ENCODE results near the gene REEP3.

DNA sequence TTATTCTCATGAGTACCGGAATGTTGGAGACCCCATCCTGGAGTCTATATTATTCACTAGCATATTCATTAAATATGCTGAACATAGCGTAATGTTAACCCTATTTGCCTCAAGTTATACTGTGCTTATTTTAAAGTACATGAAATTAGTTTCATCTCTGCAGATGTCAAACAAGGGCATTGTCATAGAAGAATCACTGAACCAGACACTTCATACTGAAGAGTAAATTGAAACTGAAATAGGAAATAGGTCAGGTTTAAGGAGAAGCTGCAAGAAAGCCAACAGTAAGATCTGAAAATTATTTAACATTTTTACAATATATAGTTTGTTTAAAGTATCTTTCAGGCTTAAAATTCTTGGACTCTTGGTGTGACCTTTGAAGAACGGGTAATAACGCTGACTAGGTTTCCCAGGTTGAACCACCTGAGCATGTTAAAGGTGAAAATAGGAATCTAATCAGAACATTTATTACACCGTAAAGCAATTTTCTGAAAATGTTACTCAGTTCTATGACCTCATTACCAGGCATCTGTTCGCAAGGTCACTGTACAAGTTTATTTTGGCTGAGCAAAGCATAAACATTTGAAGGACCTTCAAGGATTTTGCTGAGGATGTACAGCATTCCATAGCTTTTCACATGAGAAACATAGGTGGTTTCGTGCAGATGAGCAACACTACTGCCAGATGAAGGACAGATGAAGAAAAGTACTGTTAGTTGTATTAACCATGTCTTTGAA is 82.7 kb downstream of the REEP3 start:
- TF ChIP-seq, protein P1, sequence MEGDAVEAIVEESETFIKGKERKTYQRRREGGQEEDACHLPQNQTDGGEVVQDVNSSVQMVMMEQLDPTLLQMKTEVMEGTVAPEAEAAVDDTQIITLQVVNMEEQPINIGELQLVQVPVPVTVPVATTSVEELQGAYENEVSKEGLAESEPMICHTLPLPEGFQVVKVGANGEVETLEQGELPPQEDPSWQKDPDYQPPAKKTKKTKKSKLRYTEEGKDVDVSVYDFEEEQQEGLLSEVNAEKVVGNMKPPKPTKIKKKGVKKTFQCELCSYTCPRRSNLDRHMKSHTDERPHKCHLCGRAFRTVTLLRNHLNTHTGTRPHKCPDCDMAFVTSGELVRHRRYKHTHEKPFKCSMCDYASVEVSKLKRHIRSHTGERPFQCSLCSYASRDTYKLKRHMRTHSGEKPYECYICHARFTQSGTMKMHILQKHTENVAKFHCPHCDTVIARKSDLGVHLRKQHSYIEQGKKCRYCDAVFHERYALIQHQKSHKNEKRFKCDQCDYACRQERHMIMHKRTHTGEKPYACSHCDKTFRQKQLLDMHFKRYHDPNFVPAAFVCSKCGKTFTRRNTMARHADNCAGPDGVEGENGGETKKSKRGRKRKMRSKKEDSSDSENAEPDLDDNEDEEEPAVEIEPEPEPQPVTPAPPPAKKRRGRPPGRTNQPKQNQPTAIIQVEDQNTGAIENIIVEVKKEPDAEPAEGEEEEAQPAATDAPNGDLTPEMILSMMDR (IDR thresholded peaks at IDR 0.05), result no peak
- no peak for TF ChIP-seq POLR2A (IDR thresholded peaks at IDR 0.05)
